Measurements from ENCODE around the gene KCNMA1. TPM values are rescaled to one million over a fixed set of nuclear protein-coding genes. Genes with fewer than 3 reads are reported as not detected.

The KCNMA1 gene
- polyA plus RNA-seq, 6 donors from 2014 or later = not detected

DNA sequence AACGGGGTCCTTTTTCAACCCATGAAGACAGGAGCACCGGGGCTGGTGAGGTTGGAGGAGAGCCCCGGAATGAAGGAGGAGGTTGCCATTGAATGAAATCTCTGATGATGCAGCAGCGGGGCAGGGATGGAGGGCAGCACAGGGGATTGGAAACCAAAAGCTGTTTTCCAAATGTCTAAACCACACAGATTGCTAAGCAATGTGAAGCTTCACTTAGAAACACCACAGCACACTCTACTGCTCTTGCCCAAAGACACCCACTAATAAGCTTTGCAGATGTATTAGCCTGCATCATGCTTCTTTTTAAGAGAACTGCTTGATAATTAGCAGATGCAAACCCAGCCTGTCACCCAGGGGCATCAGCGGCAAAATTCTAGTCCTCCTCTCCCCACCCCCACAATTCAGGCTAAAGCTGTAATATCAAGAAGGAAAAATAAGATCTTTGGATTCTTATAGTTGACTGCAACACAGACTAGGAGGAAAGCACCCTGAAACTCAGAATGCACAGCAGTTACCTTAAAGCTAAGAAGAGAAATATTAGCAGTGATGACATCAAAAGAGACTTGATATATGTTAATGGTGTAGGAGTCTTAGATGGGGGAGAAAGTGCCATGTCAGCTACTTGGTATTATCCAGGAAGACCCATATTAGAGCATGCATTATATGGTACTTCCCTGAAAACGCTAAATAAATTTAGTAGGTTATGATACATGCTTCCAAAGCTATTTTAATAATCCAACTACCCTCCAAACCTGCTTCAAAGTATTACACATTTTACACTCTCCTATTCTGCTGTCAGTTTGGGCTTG lies 666.7 kb downstream of the KCNMA1 start:
- no peak overlapping the region for H3K27ac Mint-ChIP-seq
- no peak overlapping the region for H3K4me3 Mint-ChIP-seq
- peaks cover 3 to 20% (median 17%) of the 10 kb centered on the region in 3 donors for H3K27me3 Mint-ChIP-seq
- DNase-seq (no peak), ATAC-seq (ENCODE audit: low read depth in 2 of 2) (no peak)
- no peaks in the 10 kb centered on the region for H3K9me3 Mint-ChIP-seq
- H3K36me3 Mint-ChIP-seq = no peaks in the 10 kb centered on the region
- no peaks in the 10 kb centered on the region for H3K4me1 Mint-ChIP-seq

DNA sequence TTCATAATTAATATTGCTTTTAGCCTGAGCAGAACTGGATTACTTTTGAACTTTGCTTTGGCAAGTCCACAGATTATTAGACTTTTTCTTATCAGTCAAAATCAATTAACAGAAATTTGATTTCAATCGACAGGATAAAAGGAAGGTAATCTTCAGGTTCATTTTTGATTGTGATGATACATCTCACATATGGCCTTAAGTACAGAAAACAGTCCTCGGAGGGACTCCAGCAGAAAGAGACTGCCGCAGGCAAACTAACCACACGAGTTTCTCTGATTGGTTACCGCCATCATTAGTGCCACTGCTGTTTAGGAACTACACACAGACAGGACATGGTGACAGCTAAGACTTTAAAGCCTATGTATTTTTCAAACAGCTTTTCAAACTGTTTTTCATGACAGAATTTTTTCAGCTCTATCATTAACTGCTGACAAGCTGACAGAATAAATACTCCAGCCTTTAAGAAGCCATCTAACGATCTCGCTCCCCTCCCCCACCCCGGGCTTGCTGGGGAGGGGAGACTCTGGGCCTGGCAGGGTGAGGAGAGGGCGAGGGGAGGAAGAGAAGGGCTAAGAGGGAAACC lies 668.2 kb downstream of the KCNMA1 start:
- Mint-ChIP-seq H3K4me1 (no peaks in the 10 kb centered on the region), H3K36me3 (no peaks in the 10 kb centered on the region), H3K27me3 (peaks cover 12 to 20% (median 17%) of the 10 kb centered on the region in 3 donors), H3K4me3 (no peak overlapping the region), H3K27ac (no peak overlapping the region), H3K9me3 (no peaks in the 10 kb centered on the region)
- ATAC-seq (ENCODE audit: low read depth in 2 of 2) (no peak), DNase-seq (no peak)

DNA sequence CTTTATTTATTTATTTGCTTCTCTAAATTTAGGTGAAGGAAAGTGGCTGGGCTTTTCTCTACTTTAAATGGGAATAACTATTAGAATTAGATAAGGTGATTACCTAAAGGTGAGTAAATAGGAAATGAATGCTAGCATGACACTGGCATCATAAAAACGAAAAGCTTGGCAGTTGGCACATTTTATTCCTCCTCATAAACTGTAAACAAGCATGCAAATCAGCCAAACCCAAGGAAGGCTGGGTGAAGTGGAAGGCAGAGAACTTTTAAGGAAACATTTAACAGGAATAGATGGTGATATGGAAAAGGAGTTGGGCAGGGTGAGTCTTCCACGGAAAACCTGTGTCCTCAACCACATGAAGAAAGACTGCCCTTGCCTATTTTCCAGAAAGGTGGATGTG lies 669.1 kb downstream of the KCNMA1 start:
- H3K4me1 Mint-ChIP-seq = no peaks in the 10 kb centered on the region
- H3K27me3 Mint-ChIP-seq = peaks cover 12 to 20% (median 17%) of the 10 kb centered on the region in 3 donors
- no peak for ATAC-seq (ENCODE audit: low read depth in 2 of 2)
- peaks cover 0 to 4% (median 0%) of the 10 kb centered on the region in 7 donors for H3K9me3 Mint-ChIP-seq
- no peaks in the 10 kb centered on the region for H3K36me3 Mint-ChIP-seq
- H3K4me3 Mint-ChIP-seq = no peak overlapping the region
- no peak overlapping the region for H3K27ac Mint-ChIP-seq
- DNase-seq = no peak

DNA sequence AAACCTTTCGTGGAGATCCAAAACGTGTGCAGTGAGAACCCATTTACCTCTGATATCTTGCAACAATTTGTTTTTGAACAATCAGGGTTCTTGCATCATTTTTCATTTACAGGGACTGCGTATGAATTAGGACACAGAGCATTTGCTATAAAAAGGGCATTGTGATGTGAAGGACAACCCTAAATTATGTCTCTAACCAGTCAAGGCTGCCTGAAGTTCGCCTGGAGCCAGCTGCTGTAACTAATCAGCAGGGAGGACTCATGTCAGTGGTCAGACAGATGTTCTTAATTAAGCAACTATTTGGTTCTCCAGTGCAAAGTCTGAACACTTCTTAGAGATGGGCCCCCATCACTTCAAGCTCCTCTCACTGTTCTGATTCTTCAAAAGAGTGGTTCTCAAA lies 674.8 kb downstream of the KCNMA1 start:
- no peak for ATAC-seq (ENCODE audit: low read depth in 2 of 2)
- Mint-ChIP-seq H3K27me3 (peaks cover 9 to 20% (median 19%) of the 10 kb centered on the region in 3 donors), H3K36me3 (no peaks in the 10 kb centered on the region)

DNA sequence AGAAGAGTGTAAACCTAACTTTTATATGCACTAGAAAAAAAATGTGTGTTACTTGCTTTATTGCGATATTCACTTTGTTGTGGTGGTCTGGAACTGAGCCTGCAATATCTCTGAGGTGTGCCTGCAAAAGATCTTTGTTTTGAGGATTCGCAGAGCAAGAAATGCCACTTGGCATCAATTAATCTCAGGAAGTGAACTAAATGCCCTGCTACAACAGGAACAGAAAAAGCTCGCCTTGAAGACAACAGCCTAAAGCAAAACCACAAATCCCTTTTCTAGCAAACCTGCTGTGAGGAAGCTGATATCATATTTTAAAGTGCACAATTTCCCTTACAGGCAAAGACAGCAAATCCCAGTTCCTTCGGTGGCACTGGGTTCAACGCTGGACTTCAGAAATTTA lies 675.8 kb downstream of the KCNMA1 start:
- no peak for ATAC-seq (ENCODE audit: low read depth in 2 of 2)
- Mint-ChIP-seq H3K27me3 (peaks cover 8 to 13% (median 9%) of the 10 kb centered on the region in 3 donors), H3K27ac (no peak overlapping the region), H3K36me3 (no peaks in the 10 kb centered on the region), H3K9me3 (peaks cover 0 to 9% (median 0%) of the 10 kb centered on the region in 7 donors), H3K4me1 (no peaks in the 10 kb centered on the region), H3K4me3 (no peak overlapping the region)
- no peak for DNase-seq

More for the DNA sequence above, 674.8 kb downstream of the KCNMA1 start:
- DNase-seq = no peak
- Mint-ChIP-seq H3K9me3 (peaks cover 0 to 9% (median 0%) of the 10 kb centered on the region in 7 donors), H3K4me3 (no peak overlapping the region), H3K4me1 (no peaks in the 10 kb centered on the region), H3K27ac (peak overlapping the region in 1 of 6 donors; percentile 46)

DNA sequence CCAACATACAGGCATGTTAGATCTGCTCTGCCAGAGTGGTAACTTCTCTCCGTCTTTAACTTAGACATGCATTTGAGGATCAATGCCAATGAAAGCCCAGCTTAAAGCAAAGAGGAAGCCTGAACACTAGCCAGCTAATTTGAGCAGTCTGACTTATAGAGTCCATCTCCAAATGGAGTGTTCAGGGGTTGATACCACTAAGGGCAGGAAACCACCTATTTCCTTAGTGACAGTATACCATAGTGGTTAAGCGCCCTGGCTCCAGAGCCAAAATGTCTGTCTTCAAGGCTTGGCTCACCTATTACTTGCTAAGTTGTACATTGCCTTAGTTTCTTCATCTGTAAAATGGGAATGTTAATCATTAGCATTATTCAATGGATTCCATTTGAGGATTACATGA lies 678.5 kb downstream of the KCNMA1 start:
- peaks cover 0 to 9% (median 0%) of the 10 kb centered on the region in 7 donors for H3K9me3 Mint-ChIP-seq
- no peak for ATAC-seq (ENCODE audit: low read depth in 2 of 2)
- peaks cover 0 to 6% (median 0%) of the 10 kb centered on the region in 3 donors for H3K27me3 Mint-ChIP-seq
- DNase-seq = no peak
- H3K4me3 Mint-ChIP-seq = no peak overlapping the region
- no peaks in the 10 kb centered on the region for H3K36me3 Mint-ChIP-seq
- H3K4me1 Mint-ChIP-seq = no peaks in the 10 kb centered on the region
- no peak overlapping the region for H3K27ac Mint-ChIP-seq

DNA sequence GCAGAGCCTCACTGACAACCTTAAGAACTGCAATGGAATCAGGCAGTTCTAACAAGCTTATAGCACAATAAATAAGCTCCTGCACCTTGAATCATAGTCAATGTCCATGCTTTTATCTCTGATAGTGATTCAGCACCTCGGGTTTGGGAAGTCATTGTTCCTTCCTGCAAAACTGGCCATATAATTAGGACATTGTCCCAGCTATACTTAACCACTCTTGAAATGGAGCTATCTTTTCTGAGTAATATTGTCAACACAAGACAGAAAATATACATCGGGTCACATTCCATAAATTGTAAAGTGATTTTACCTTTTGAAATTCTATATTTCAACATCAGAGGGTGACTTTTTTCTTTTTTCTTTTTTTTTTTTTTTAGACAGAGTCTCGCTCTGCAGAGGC lies 682.8 kb downstream of the KCNMA1 start:
- H3K27me3 Mint-ChIP-seq = no peaks in the 10 kb centered on the region
- no peaks in the 10 kb centered on the region for H3K4me1 Mint-ChIP-seq
- H3K9me3 Mint-ChIP-seq = peaks cover 0 to 2% (median 0%) of the 10 kb centered on the region in 7 donors
- DNase-seq = no peak
- no peaks in the 10 kb centered on the region for H3K36me3 Mint-ChIP-seq
- no peak overlapping the region for H3K4me3 Mint-ChIP-seq
- H3K27ac Mint-ChIP-seq = peak overlapping the region in 1 of 6 donors; percentile 36
- no peak for ATAC-seq (ENCODE audit: low read depth in 2 of 2)

DNA sequence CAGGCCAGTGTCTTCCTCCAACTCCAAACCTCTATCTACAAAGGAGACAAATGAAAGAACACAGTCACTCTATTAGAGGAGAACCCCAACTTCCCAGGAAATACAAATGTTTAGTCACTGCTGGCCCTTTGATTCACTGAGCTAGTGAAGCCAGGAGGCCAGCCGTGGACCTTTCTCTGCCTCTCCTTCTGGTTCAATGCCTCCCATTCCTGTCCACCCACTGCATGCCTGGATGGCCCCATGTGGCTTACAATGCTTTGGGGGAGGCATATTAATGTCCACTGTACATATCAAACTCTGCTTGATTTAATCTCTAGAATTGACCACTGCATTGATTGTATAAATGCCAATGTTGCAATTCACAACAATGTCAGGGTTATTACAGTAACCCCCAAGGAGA lies 687.3 kb downstream of the KCNMA1 start:
- no peaks in the 10 kb centered on the region for H3K4me1 Mint-ChIP-seq
- H3K27ac Mint-ChIP-seq = no peak overlapping the region
- ATAC-seq (ENCODE audit: low read depth in 2 of 2) (no peak), DNase-seq (no peak)
- no peak overlapping the region for H3K4me3 Mint-ChIP-seq
- no peaks in the 10 kb centered on the region for H3K27me3 Mint-ChIP-seq
- no peaks in the 10 kb centered on the region for H3K9me3 Mint-ChIP-seq
- no peaks in the 10 kb centered on the region for H3K36me3 Mint-ChIP-seq

DNA sequence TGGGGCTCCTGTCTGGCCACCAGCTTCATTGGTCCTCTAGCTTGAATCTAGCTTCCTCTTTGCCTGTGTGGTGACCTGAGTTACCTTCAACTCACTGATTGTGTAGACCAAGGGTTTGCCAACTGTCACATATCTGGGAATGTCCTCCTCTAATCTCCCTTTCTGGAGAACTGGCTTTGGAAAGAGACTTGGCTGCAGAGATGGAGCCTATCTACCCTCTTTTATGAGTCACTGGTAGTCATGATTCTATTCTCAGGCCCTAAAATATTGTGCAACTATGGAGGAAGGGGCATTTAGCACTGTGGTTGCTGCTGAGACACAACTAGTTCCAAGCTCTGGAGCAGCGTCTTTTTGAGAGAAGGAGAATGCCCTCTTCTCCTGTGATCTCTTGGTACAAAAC lies 691.3 kb downstream of the KCNMA1 start:
- no peaks in the 10 kb centered on the region for H3K9me3 Mint-ChIP-seq

DNA sequence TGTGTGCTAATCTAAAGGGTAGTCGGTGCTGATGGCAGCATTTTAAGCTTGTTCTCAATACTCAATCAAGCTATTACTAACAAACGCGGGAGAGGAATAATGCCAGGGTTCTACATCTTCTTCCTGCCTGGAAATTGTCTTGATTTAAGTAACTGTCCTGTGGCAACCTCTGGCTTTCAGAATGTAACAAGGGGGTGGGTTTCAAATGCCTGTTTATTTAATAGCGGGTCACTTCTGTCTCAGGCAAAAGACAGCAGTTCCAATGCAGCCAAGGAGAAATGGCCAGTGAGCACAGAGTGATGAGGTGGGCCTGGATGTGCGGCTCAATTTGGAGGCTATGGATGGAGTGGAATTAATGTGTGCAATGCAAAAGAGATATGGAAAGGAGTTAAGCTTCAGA lies 692.4 kb downstream of the KCNMA1 start:
- no peak overlapping the region for H3K4me3 Mint-ChIP-seq
- H3K4me1 Mint-ChIP-seq = no peaks in the 10 kb centered on the region
- no peaks in the 10 kb centered on the region for H3K36me3 Mint-ChIP-seq
- ATAC-seq (ENCODE audit: low read depth in 2 of 2) = no peak
- peaks cover 0 to 4% (median 0%) of the 10 kb centered on the region in 3 donors for H3K27me3 Mint-ChIP-seq
- DNase-seq = no peak
- H3K27ac Mint-ChIP-seq = no peak overlapping the region
- no peaks in the 10 kb centered on the region for H3K9me3 Mint-ChIP-seq

More for the DNA sequence above, 691.3 kb downstream of the KCNMA1 start:
- H3K27me3 Mint-ChIP-seq = no peaks in the 10 kb centered on the region
- DNase-seq = no peak
- no peaks in the 10 kb centered on the region for H3K4me1 Mint-ChIP-seq
- no peak overlapping the region for H3K27ac Mint-ChIP-seq
- ATAC-seq (ENCODE audit: low read depth in 2 of 2) = no peak
- H3K4me3 Mint-ChIP-seq = no peak overlapping the region
- no peaks in the 10 kb centered on the region for H3K36me3 Mint-ChIP-seq

DNA sequence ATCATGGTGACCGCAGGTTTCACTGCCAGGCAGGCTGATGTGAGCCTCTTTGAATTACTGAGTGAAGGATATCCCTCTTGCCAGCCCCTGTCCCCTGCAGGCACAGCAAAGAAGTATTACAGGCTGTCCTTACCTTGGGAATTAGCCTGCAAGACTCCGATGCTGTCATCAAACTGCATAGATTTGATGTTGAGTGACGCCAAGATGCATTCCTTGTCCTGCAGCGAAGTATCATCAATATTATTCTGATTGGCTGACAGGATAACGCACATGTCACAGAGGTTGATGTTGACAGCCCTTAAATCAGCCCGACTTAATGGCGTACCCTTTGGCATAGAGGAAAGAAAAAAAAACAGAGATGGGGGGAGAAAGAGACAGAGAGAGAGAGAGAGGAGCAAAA lies 693.0 kb downstream of the KCNMA1 start:
- H3K4me1 Mint-ChIP-seq = no peaks in the 10 kb centered on the region
- H3K36me3 Mint-ChIP-seq = no peaks in the 10 kb centered on the region
- H3K4me3 Mint-ChIP-seq = no peak overlapping the region
- no peak overlapping the region for H3K27ac Mint-ChIP-seq
- no peaks in the 10 kb centered on the region for H3K9me3 Mint-ChIP-seq
- no peak for DNase-seq
- no peak for ATAC-seq (ENCODE audit: low read depth in 2 of 2)
- peaks cover 0 to 9% (median 0%) of the 10 kb centered on the region in 3 donors for H3K27me3 Mint-ChIP-seq

DNA sequence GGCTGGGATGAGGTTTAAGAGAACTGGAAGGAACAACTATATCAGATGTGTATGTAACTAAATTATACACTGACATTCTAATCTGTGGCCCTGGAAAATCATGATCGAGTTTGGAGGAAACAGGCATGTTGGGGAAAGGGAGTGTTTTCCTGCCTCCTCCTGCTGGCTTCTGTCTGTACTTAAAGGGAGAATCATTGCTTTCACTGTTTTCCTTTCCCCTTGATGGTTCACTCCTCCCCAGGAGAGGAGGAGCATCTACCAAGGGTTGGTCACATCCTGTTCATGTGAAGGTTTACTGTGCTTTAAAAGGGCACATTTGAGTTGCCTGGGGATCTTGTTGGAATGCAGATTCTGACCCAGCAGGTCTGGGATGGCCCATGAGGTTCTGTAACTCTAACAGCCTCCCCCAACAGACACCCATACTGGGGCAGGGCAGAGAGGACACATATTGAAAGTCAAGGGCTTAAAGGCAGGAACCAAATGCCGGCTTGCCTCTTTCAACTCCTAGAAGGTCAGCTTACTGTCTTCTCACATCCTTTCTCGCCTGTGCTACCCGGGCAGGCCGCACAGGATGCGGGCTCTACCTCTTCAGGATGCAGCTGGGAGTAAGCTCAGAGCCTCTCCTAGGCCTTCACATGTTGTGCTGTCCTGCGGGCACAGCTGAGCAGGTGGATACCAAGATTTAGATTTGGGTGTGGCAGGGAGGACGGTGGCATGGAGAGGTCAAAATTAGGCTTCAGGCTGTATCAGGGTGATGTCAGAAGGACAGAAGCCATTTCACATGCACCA lies 694.8 kb downstream of the KCNMA1 start:
- ATAC-seq (ENCODE audit: low read depth in 2 of 2) (no peak), DNase-seq (no peak)
- no peaks in the 10 kb centered on the region for H3K36me3 Mint-ChIP-seq
- H3K27ac Mint-ChIP-seq = no peak overlapping the region
- peaks cover 0 to 4% (median 0%) of the 10 kb centered on the region in 7 donors for H3K9me3 Mint-ChIP-seq
- H3K4me1 Mint-ChIP-seq = no peaks in the 10 kb centered on the region
- no peak overlapping the region for H3K4me3 Mint-ChIP-seq
- H3K27me3 Mint-ChIP-seq = peaks cover 0 to 21% (median 7%) of the 10 kb centered on the region in 3 donors

DNA sequence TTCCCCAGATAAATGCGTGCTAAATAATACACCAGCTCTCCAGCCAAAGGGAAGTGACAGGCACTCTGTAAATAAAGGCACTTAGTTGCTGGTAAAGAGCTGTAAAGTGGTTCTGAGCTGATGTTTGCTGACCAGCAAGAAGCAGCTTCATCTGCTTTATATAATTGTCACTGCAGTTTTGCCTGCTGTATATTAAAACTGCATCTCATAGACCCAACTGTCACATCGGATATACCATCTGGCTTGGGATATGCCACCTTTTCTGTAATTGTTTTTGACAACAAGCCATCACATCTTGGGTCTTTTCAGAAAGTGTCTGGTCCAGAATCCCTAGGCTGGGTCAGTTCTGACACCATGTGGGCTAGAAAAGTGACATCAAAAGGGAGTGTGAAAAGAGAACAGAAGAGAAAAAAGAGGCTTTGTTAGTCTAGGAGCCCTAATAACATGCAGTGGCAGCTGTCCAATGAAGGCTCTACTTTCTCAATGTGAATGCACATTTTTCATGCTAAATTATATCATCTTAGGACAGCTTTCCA lies 697.6 kb downstream of the KCNMA1 start:
- no peak for DNase-seq
- Mint-ChIP-seq H3K27ac (no peak overlapping the region), H3K4me1 (no peaks in the 10 kb centered on the region), H3K36me3 (no peaks in the 10 kb centered on the region), H3K27me3 (peaks cover 0 to 36% (median 12%) of the 10 kb centered on the region in 3 donors), H3K4me3 (no peak overlapping the region), H3K9me3 (peaks cover 0 to 4% (median 0%) of the 10 kb centered on the region in 7 donors)
- ATAC-seq (ENCODE audit: low read depth in 2 of 2) = no peak
